Keratinocyte (primary cell): Measurements from ENCODE around the gene ITIH5. TPM values are rescaled to one million over a fixed set of nuclear protein-coding genes. Genes with fewer than 3 reads are reported as not detected.

ENCODE experiments used
- DNase-seq: peaks from one replicate; pipeline ENCODE4 v3.0.0-alpha.2; 2011; ENCODE audit warnings: low read depth, missing footprints, low spot score
- FAIRE-seq: peaks from 2 replicates; lab custom pipeline; 2011; peaks lifted over from hg19 to GRCh38; lab: Jason Lieb, UNC
- H2AFZ ChIP-seq: 2 replicates; pipeline ENCODE4 v1.6.0; 2012; ENCODE audit warnings: low read length, control low read depth, inconsistent platforms; ENCODE audit not compliant: control insufficient read depth
- H3K27ac ChIP-seq: 2 replicates; pipeline ENCODE4 v1.5.1; 2011; ENCODE audit warnings: low read length; ENCODE audit not compliant: control insufficient read depth, insufficient read depth
- H3K27me3 ChIP-seq: 3 replicates; pipeline ENCODE4 v1.6.0; 2011; ENCODE audit warnings: low read length; ENCODE audit not compliant: control insufficient read depth, insufficient read depth; ENCODE audit errors: extremely low read depth
- H3K36me3 ChIP-seq, 2 experiments: 2 replicates in 1 of 2; 3 replicates in 1 of 2; pipeline ENCODE4 v1.5.1; 2011; ENCODE audit warnings: low read length in 2 of 2, mild to moderate bottlenecking in 1 of 2; ENCODE audit not compliant: control insufficient read depth in 2 of 2, insufficient read depth in 2 of 2; ENCODE audit errors: extremely low read depth in 1 of 2
- H3K4me1 ChIP-seq: 3 replicates; pipeline ENCODE4 v1.5.1; 2011; ENCODE audit warnings: low read length; ENCODE audit not compliant: control insufficient read depth, insufficient read depth; ENCODE audit errors: extremely low read depth
- H3K4me2 ChIP-seq: 3 replicates; pipeline ENCODE4 v1.6.0; 2011; ENCODE audit warnings: low read depth, low read length; ENCODE audit not compliant: control insufficient read depth, insufficient read depth; ENCODE audit errors: extremely low read depth
- H3K4me3 ChIP-seq, 3 experiments: fragments of 200-600 bp in 1 of 3; sonication (generic) in 1 of 3; 2 replicates in 2 of 3; 3 replicates in 1 of 3; pipeline ENCODE4 v1.5.1; 2011 to 2016; ENCODE audit warnings: low read length in 3 of 3, mild to moderate bottlenecking in 3 of 3, control low read depth in 2 of 3, inconsistent platforms in 1 of 3, low read depth in 1 of 3, mixed read lengths in 1 of 3, mixed run types in 1 of 3, moderate library complexity in 1 of 3; ENCODE audit not compliant: control insufficient read depth in 2 of 3, insufficient read depth in 2 of 3; ENCODE audit errors: extremely low read depth in 1 of 3
- H3K79me2 ChIP-seq: 2 replicates; pipeline ENCODE4 v1.6.0; 2012; ENCODE audit warnings: low read length; ENCODE audit not compliant: control insufficient read depth, insufficient read depth
- H3K9ac ChIP-seq: 3 replicates; pipeline ENCODE4 v1.6.0; 2011; ENCODE audit warnings: low read length; ENCODE audit not compliant: control insufficient read depth, insufficient read depth; ENCODE audit errors: extremely low read depth
- H3K9me1 ChIP-seq: 3 replicates; pipeline ENCODE4 v1.6.0; 2011; ENCODE audit warnings: low read length; ENCODE audit not compliant: control insufficient read depth, insufficient read depth; ENCODE audit errors: extremely low read depth
- H3K9me3 ChIP-seq: 2 replicates; pipeline ENCODE4 v1.5.1; 2012; ENCODE audit warnings: low read depth, low read length; ENCODE audit not compliant: control insufficient read depth
- H4K20me1 ChIP-seq: 3 replicates; pipeline ENCODE4 v1.6.0; 2011; ENCODE audit warnings: low read length; ENCODE audit not compliant: control insufficient read depth, insufficient read depth; ENCODE audit errors: extremely low read depth
- CTCF ChIP-seq, 3 experiments: IDR thresholded peaks in 1 of 3; conservative IDR thresholded peaks in 1 of 3; optimal IDR thresholded peaks in 1 of 3; 2 replicates in 2 of 3; 3 replicates in 1 of 3; pipeline versions ENCODE3 to v1.5.1; 2011; ENCODE audit warnings: low read length in 3 of 3, mild to moderate bottlenecking in 3 of 3, moderate library complexity in 2 of 3, control low read depth in 1 of 3, inconsistent platforms in 1 of 3; ENCODE audit not compliant: insufficient read depth in 2 of 3; ENCODE audit errors: extremely low read depth in 1 of 3
- EZH2 ChIP-seq: IDR thresholded peaks from one replicate; pipeline ENCODE4 v1.6.1; 2012; ENCODE audit warnings: inconsistent platforms, mild to moderate bottlenecking, low read length, moderate library complexity
- dilution Hi-C: fragments of 300-500 bp; cut with MboI; formaldehyde crosslinking; loops from one replicate; pipeline ENCODE4 v1.7.0; 2020; ENCODE audit warnings: low sequenced_read_pairs; ENCODE audit not compliant: extremely low pct_ligation_motif_present
- polyA plus RNA-seq, 5 experiments: library from polyadenylated mRNA; depleted of rRNA in 3 of 5; stranded (reverse) in 3 of 5; stranded (forward) in 1 of 5; unstranded in 1 of 5; fragments of >200 nt; gene quantifications; 1 replicate in 1 of 5; 2 replicates in 3 of 5; 3 replicates in 1 of 5; pipeline versions ENCODE4 v1.2.1 to v1.2.3, GENCODE V29; 2011 to 2012; ENCODE audit warnings: missing spikeins in 2 of 5, low read depth in 1 of 5, low replicate concordance in 1 of 5

ITIH5 gene
- polyA plus RNA-seq, 1 donor (not counting 4 experiments of a cell fraction or from before 2014, with no cell fraction given): not detected

GRCh38 chr10:7533657-7534479 is 132.9 kb downstream of the ITIH5 start:
- Histone ChIP-seq H3K4me2 (no peak overlapping the region), H3K4me1 (no peaks in the 10 kb centered on the region), H3K9ac (no peak overlapping the region), H3K9me3 (no peaks in the 10 kb centered on the region), H3K36me3 (no peaks in the 10 kb centered on the region), H3K9me1 (no peaks in the 10 kb centered on the region), H3K79me2 (no peaks in the 10 kb centered on the region), H2AFZ (no peak overlapping the region), H3K27me3 (peaks cover 7% of the 10 kb centered on the region), H3K27ac (no peak overlapping the region), H4K20me1 (no peaks in the 10 kb centered on the region), H3K4me3 (no peak overlapping the region)
- dilution Hi-C loops: loop anchor here (10.0 kb wide), 1 partner anchor 151 kb away; no protein-coding TSS in a partner anchor
- FAIRE-seq: no peak
- DNase-seq: no peak
- TF ChIP-seq EZH2 (no peak), CTCF (optimal IDR thresholded peaks at IDR 0.05 in 1 of 3, IDR thresholded peaks at IDR 0.05 in 1 of 3, conservative IDR thresholded peaks at IDR 0.05 in 1 of 3; ENCODE audit: extremely low read depth in 1 of 3, insufficient read depth in 2 of 3, low read length in 3 of 3) (no peak)

- no peak overlapping the region for H3K9ac ChIP-seq
- no peaks in the 10 kb centered on the region for H3K4me1 ChIP-seq
- no peaks in the 10 kb centered on the region for H4K20me1 ChIP-seq
- DNase-seq (no peak), FAIRE-seq (no peak)
- no peak overlapping the region for H2AFZ ChIP-seq
- dilution Hi-C loops: loop anchor here (10.0 kb wide), 1 partner anchor 152 kb away; no protein-coding TSS in a partner anchor
- H3K4me2 ChIP-seq: no peak overlapping the region
- H3K9me1 ChIP-seq: no peaks in the 10 kb centered on the region
- H3K27me3 ChIP-seq: peaks cover 7% of the 10 kb centered on the region
- H3K36me3 ChIP-seq: no peaks in the 10 kb centered on the region
- no peaks in the 10 kb centered on the region for H3K79me2 ChIP-seq
- no peaks in the 10 kb centered on the region for H3K9me3 ChIP-seq
- H3K27ac ChIP-seq: no peak overlapping the region
- no peak for TF ChIP-seq CTCF (optimal IDR thresholded peaks at IDR 0.05 in 1 of 3, IDR thresholded peaks at IDR 0.05 in 1 of 3, conservative IDR thresholded peaks at IDR 0.05 in 1 of 3; ENCODE audit: extremely low read depth in 1 of 3, insufficient read depth in 2 of 3, low read length in 3 of 3)
- no peak for TF ChIP-seq EZH2
- no peak overlapping the region for H3K4me3 ChIP-seq
These were observed 133.9 kb downstream of the ITIH5 start for GRCh38 chr10:7532723-7533498.
